Endothelial cell (in vitro differentiated cells): ENCODE results near the gene KLHL25. TPM values are rescaled to one million over a fixed set of nuclear protein-coding genes. Genes with fewer than 3 reads are reported as not detected.

Experiments used
- DNase-seq: peaks from one replicate; pipeline ENCODE4 v3.0.0; 2021; ENCODE audit warnings: low spot score
- H3K27ac Mint-ChIP-seq: one replicate; pipeline ENCODE4 v1.8.0; 2021; ENCODE audit warnings: mixed read lengths, inconsistent platforms; ENCODE audit not compliant: unreplicated experiment
- H3K27me3 Mint-ChIP-seq: one replicate; pipeline ENCODE4 v1.8.0; 2021; ENCODE audit warnings: mild to moderate bottlenecking, moderate library complexity, mixed read lengths, inconsistent platforms; ENCODE audit not compliant: unreplicated experiment
- H3K36me3 Mint-ChIP-seq: one replicate; pipeline ENCODE4 v1.8.0; 2021; ENCODE audit warnings: mild to moderate bottlenecking, low read depth, mixed read lengths, inconsistent platforms; ENCODE audit not compliant: unreplicated experiment
- H3K4me1 Mint-ChIP-seq: one replicate; pipeline ENCODE4 v1.8.0; 2021; ENCODE audit warnings: mild to moderate bottlenecking, mixed read lengths, inconsistent platforms; ENCODE audit not compliant: unreplicated experiment
- H3K4me3 Mint-ChIP-seq: one replicate; pipeline ENCODE4 v1.8.0; 2021; ENCODE audit warnings: mild to moderate bottlenecking, mixed read lengths, inconsistent platforms; ENCODE audit not compliant: unreplicated experiment
- H3K9me3 Mint-ChIP-seq: one replicate; pipeline ENCODE4 v1.8.0; 2021; ENCODE audit warnings: mixed read lengths, inconsistent platforms; ENCODE audit not compliant: unreplicated experiment
- CTCF ChIP-seq: fragments of 200-600 bp; sonication (generic); IDR thresholded peaks from one replicate; pipeline ENCODE4 v1.5.0; 2021; ENCODE audit warnings: antibody characterized with exemption; ENCODE audit not compliant: unreplicated experiment
- total RNA-seq: library from RNA; stranded (reverse); fragmentation: NEBNext Ultra II Directional; extraction: Animal tissue kit (Norgen Biotek cat#: 25700); gene quantifications from one replicate; pipeline ENCODE4 v1.2.1, GENCODE V29; 2021; ENCODE audit not compliant: unreplicated experiment

KLHL25 gene
- total RNA-seq, 1 donor from 2014 or later = 7.4 TPM

GRCh38 chr15:85759376-85759775, 35.3 kb downstream of the KLHL25 start:
- no peak for TF ChIP-seq CTCF
- H3K4me3 Mint-ChIP-seq = no peak overlapping the region
- peaks cover 13% of the 10 kb centered on the region for H3K27me3 Mint-ChIP-seq
- peaks cover 4% of the 10 kb centered on the region for H3K4me1 Mint-ChIP-seq
- DNase-seq = no peak
- no peak overlapping the region for H3K27ac Mint-ChIP-seq
- H3K9me3 Mint-ChIP-seq = no peaks in the 10 kb centered on the region
- peaks cover 15% of the 10 kb centered on the region for H3K36me3 Mint-ChIP-seq

- no peak for DNase-seq
- Mint-ChIP-seq H3K4me1 (peaks cover 10% of the 10 kb centered on the region), H3K27ac (no peak overlapping the region), H3K36me3 (peaks cover 15% of the 10 kb centered on the region), H3K4me3 (no peak overlapping the region), H3K9me3 (no peaks in the 10 kb centered on the region), H3K27me3 (peaks cover 15% of the 10 kb centered on the region)
- TF ChIP-seq CTCF = no peak
Measured at GRCh38 chr15:85758655-85758978, 36.1 kb downstream of the KLHL25 start.

- H3K36me3 Mint-ChIP-seq = peaks cover 14% of the 10 kb centered on the region
- peaks cover 19% of the 10 kb centered on the region for H3K27me3 Mint-ChIP-seq
- DNase-seq = no peak
- H3K4me1 Mint-ChIP-seq = peaks cover 16% of the 10 kb centered on the region
- no peak for TF ChIP-seq CTCF
- H3K4me3 Mint-ChIP-seq = no peak overlapping the region
- H3K27ac Mint-ChIP-seq = no peak overlapping the region
- H3K9me3 Mint-ChIP-seq = no peaks in the 10 kb centered on the region
Measured at GRCh38 chr15:85757939-85758654, 36.6 kb downstream of the KLHL25 start.

GRCh38 chr15:85757073-85757938, 37.4 kb downstream of the KLHL25 start:
- no peak for TF ChIP-seq CTCF
- Mint-ChIP-seq H3K27ac (no peak overlapping the region), H3K27me3 (peaks cover 18% of the 10 kb centered on the region), H3K4me1 (peaks cover 19% of the 10 kb centered on the region), H3K4me3 (no peak overlapping the region), H3K36me3 (peaks cover 19% of the 10 kb centered on the region), H3K9me3 (no peaks in the 10 kb centered on the region)
- DNase-seq = no peak
